Endothelial cell of umbilical vein (primary cell): Measurements from ENCODE around the gene RARA. TPM values are rescaled to one million over a fixed set of nuclear protein-coding genes. Genes with fewer than 3 reads are reported as not detected.

Experiments
- BruUV-seq: library from RNA; stranded (reverse); fragments of 400-500 nt; replicated peaks from 2 replicates; lab custom pipeline; 2021; lab: Mats Ljungman, UMichigan
- CTCF ChIA-PET: fragments of 300-600, 350-600 bp; sonication (Branson Sonifier 250); formaldehyde crosslinking; loops from one replicate; lab custom pipeline; 2021; ENCODE audit warnings: antibody characterized with exemption, inconsistent platforms; lab: Charles Lee
- POLR2A ChIA-PET: fragments of 300-600, 350-600 bp; sonication (Branson Sonifier 250); formaldehyde crosslinking; loops from one replicate; lab custom pipeline; 2021; ENCODE audit warnings: antibody characterized with exemption, inconsistent platforms; lab: Charles Lee
- DNase-seq: peaks from one replicate; pipeline ENCODE4 v3.0.0-alpha.2; 2011; ENCODE audit warnings: low read depth, low spot score
- FAIRE-seq: peaks from 2 replicates; lab custom pipeline; 2011; peaks lifted over from hg19 to GRCh38; lab: Jason Lieb, UNC
- H2AFZ ChIP-seq: 2 replicates; pipeline ENCODE4 v1.6.0; 2012; ENCODE audit warnings: low read depth, low read length, control low read depth, inconsistent platforms
- H3K27ac ChIP-seq: 2 replicates; pipeline ENCODE4 v1.5.1; 2011; ENCODE audit warnings: low read depth, mild to moderate bottlenecking, control low read depth, low read length, moderate library complexity; ENCODE audit not compliant: insufficient read depth
- H3K27me3 ChIP-seq, 2 experiments: 2 replicates each; pipeline versions ENCODE4 v1.6.0 to v1.6.1; 2011; ENCODE audit warnings: low read length in 2 of 2, mixed read lengths in 1 of 2; ENCODE audit not compliant: control insufficient read depth in 2 of 2, insufficient read depth in 2 of 2
- H3K36me3 ChIP-seq, 2 experiments: 2 replicates in 1 of 2; 3 replicates in 1 of 2; pipeline ENCODE4 v1.5.1; 2011; ENCODE audit warnings: low read length in 2 of 2, mild to moderate bottlenecking in 1 of 2, moderate library complexity in 1 of 2; ENCODE audit not compliant: control insufficient read depth in 2 of 2, insufficient read depth in 2 of 2; ENCODE audit errors: extremely low read depth in 1 of 2
- H3K4me1 ChIP-seq: 3 replicates; pipeline ENCODE4 v1.5.1; 2011; ENCODE audit warnings: mild to moderate bottlenecking, low read length; ENCODE audit not compliant: control insufficient read depth, insufficient read depth; ENCODE audit errors: extremely low read depth
- H3K4me2 ChIP-seq: 2 replicates; pipeline ENCODE4 v1.6.1; 2011; ENCODE audit warnings: low read length, control low read depth, mixed read lengths; ENCODE audit not compliant: insufficient read depth
- H3K4me3 ChIP-seq, 3 experiments: fragments of 200-600 bp in 1 of 3; sonication (generic), shearing (Covaris generic) in 1 of 3; replicated peaks in 1 of 3; 2 replicates each; pipeline ENCODE4 v1.5.1; 2011 to 2016; ENCODE audit warnings: control low read depth in 3 of 3, low read length in 3 of 3, mild to moderate bottlenecking in 2 of 3, inconsistent platforms in 1 of 3, low read depth in 1 of 3, moderate library complexity in 1 of 3; ENCODE audit not compliant: insufficient read depth in 1 of 3
- H3K79me2 ChIP-seq: 2 replicates; pipeline ENCODE4 v1.6.0; 2012; ENCODE audit warnings: low read length, inconsistent platforms; ENCODE audit not compliant: control insufficient read depth, insufficient read depth
- H3K9ac ChIP-seq: replicated peaks from 2 replicates; pipeline ENCODE3; 2011; ENCODE audit warnings: low read length, control low read depth; ENCODE audit not compliant: insufficient read depth; ENCODE audit errors: extremely low read depth
- H3K9me1 ChIP-seq: replicated peaks from 3 replicates; pipeline ENCODE4 v1.6.0; 2011; ENCODE audit warnings: mild to moderate bottlenecking, low read length; ENCODE audit not compliant: control insufficient read depth, insufficient read depth; ENCODE audit errors: extremely low read depth
- H3K9me3 ChIP-seq: replicated peaks from 2 replicates; pipeline ENCODE4 v1.5.1; 2012; ENCODE audit warnings: low read length, inconsistent platforms; ENCODE audit not compliant: control insufficient read depth, insufficient read depth
- H4K20me1 ChIP-seq: replicated peaks from 2 replicates; pipeline ENCODE3; 2011; ENCODE audit warnings: mild to moderate bottlenecking, low read length; ENCODE audit not compliant: control insufficient read depth, insufficient read depth; ENCODE audit errors: extremely low read depth
- CTCF ChIP-seq, 2 donors: IDR thresholded peaks; 1 replicate in 1 of 2; 2 replicates in 1 of 2; pipeline ENCODE4 v1.5.1; 2011; ENCODE audit warnings: low read length in 2 of 2, mild to moderate bottlenecking in 2 of 2, moderate library complexity in 2 of 2, control low read depth in 1 of 2, inconsistent platforms in 1 of 2, low read depth in 1 of 2; ENCODE audit not compliant: insufficient read depth in 1 of 2; ENCODE audit errors: extremely low read depth in 1 of 2
- EZH2 ChIP-seq: IDR thresholded peaks from 2 replicates; pipeline ENCODE4 v1.6.1; 2012; ENCODE audit warnings: borderline replicate concordance, low read depth, mild to moderate bottlenecking, moderate library complexity, low read length, inconsistent platforms; ENCODE audit not compliant: severe bottlenecking
- FOS ChIP-seq: IDR thresholded peaks from 2 replicates; pipeline ENCODE4 v1.6.1; 2011; ENCODE audit warnings: mild to moderate bottlenecking, low read length, moderate library complexity, borderline replicate concordance; ENCODE audit not compliant: insufficient read depth
- JUN ChIP-seq: IDR thresholded peaks from 2 replicates; pipeline ENCODE4 v1.6.1; 2011; ENCODE audit warnings: borderline replicate concordance, low read depth; ENCODE audit not compliant: insufficient read length, insufficient read depth
- MAX ChIP-seq: IDR thresholded peaks from 2 replicates; pipeline ENCODE4 v1.6.1; 2011; ENCODE audit not compliant: insufficient read depth, insufficient read length
- MYC ChIP-seq: IDR thresholded peaks from one replicate; pipeline ENCODE4 v1.6.1; 2011; ENCODE audit warnings: mild to moderate bottlenecking, low read depth, low read length
- POLR2A ChIP-seq: IDR thresholded peaks from 2 replicates; pipeline ENCODE4 v1.6.1; 2012; ENCODE audit warnings: low read depth, mild to moderate bottlenecking, control low read depth, low read length
- POLR2AphosphoS5 ChIP-seq: IDR thresholded peaks from 2 replicates; pipeline ENCODE4 v1.6.1; 2012; ENCODE audit warnings: low read depth, mild to moderate bottlenecking, control low read depth, low read length, moderate library complexity; ENCODE audit not compliant: insufficient read depth
- dilution Hi-C: fragments of 300-500 bp; cut with MboI; formaldehyde crosslinking; loops from one replicate; pipeline ENCODE4 v1.15.0; 2019; ENCODE audit warnings: low sequenced_read_pairs; ENCODE audit not compliant: extremely low pct_ligation_motif_present
- intact Hi-C: fragments of 100-400 bp; cut with micrococcal nuclease; formaldehyde crosslinking; loops from one replicate; pipeline ENCODE4 v1.10.0; 2022
- polyA plus RNA-seq, 4 experiments: library from polyadenylated mRNA; depleted of rRNA in 3 of 4; stranded (reverse) in 3 of 4; unstranded in 1 of 4; fragments of >200 nt; gene quantifications; 2 replicates each; pipeline versions ENCODE4 v1.2.1 to v1.2.3, GENCODE V29; 2011 to 2012; ENCODE audit warnings: missing spikeins in 1 of 4
- total RNA-seq: library from RNA; stranded (reverse); gene quantifications from 2 replicates; pipeline ENCODE4 v1.2.3, GENCODE V29; 2021

Gene RARA
- total and polyA plus RNA-seq, 2 donors (not counting 3 experiments of a cell fraction or from before 2014, with no cell fraction given), result 11.9 to 37.8 TPM

DNA sequence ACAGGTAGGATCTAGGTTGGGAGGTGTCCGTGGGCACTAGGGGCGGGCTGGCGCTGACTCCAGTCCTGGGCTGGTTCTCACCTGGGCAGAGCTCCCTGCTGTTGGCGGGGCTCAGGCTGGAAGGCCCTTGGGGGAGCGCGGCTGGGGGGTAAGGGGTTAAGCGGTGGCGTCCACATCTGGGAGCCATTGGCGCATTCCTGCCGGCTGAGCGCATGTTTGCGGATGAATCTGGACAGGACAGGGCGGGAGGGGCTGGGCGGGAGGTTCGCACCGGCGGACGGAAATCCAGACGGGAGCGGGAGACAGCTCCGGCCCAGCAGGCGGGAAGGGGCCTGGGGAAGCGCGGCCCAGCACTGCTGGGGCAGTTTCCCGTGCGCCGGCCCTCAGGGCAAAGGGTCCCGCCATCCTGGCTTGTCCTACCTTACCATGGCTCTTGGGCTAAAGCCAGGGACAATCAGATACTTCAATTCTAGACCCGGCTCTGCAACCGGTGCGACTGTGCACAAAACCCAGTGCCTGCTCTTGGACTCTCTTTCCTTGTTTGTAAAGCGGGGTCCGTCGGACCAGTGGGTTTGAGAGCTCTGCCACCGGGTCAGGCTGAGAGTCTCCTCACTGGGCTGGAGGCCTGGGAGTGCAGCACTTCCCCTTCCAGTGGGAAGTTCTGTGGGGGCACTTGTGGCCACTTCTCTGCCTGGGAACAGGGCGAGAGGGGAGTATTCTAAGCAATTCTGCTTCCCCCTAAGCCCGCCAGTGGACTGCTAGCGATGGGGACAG, 7.8 kb downstream of the RARA start:
- Histone ChIP-seq H3K27ac (peak overlapping the region; percentile 82), H3K9me1 (no peaks in the 10 kb centered on the region), H3K36me3 (no peaks in the 10 kb centered on the region), H2AFZ (no peak overlapping the region), H3K79me2 (peaks cover 36% of the 10 kb centered on the region), H3K9ac (peak overlapping the region; percentile 73), H3K4me1 (peaks cover 72% of the 10 kb centered on the region), H3K4me2 (peak overlapping the region; percentile 88), H4K20me1 (no peaks in the 10 kb centered on the region), H3K9me3 (no peaks in the 10 kb centered on the region), H3K27me3 (no peaks in the 10 kb centered on the region), H3K4me3 (no peak overlapping the region)
- TSS peak; percentile 12 for BruUV-seq
- intact Hi-C loops (no loop called here), dilution Hi-C loops (no loop called here)
- ChIA-PET CTCF (interaction anchor here (0.6 to 6.9 kb wide), 13 partner anchors 7 to 217 kb away, joined by 3 to 109 read pairs (median 5); partner anchors contain the start of gene RARA), POLR2A (interaction anchor here (0.6 to 1.5 kb wide), 5 partner anchors 9 to 1372 kb away, joined by 3 to 6 read pairs (median 4); no protein-coding TSS in a partner anchor)
- peak; percentile 54 for DNase-seq
- TF ChIP-seq JUN (no peak), POLR2AphosphoS5 (peak; percentile 70), MYC (peak; percentile 4), MAX (peak; percentile 7), POLR2A (no peak)
- no peak for FAIRE-seq

GRCh38 chr17:40317345-40317873, 8.4 kb downstream of the RARA start:
- H3K36me3 ChIP-seq, result no peaks in the 10 kb centered on the region
- H3K27me3 ChIP-seq, result no peaks in the 10 kb centered on the region
- TSS peak; percentile 71 for BruUV-seq
- H2AFZ ChIP-seq, result no peak overlapping the region
- H3K4me1 ChIP-seq, result peaks cover 72% of the 10 kb centered on the region
- ChIA-PET CTCF (interaction anchor here (0.6 to 6.9 kb wide), 13 partner anchors 8 to 216 kb away, joined by 3 to 109 read pairs (median 5); partner anchors contain the start of gene RARA), POLR2A (interaction anchor here (0.6 to 1.5 kb wide), 5 partner anchors 8 to 1371 kb away, joined by 3 to 6 read pairs (median 4); no protein-coding TSS in a partner anchor)
- peak overlapping the region; percentile 73 for H3K9ac ChIP-seq
- peak overlapping the region; percentile 88 for H3K4me2 ChIP-seq
- no peaks in the 10 kb centered on the region for H4K20me1 ChIP-seq
- peak overlapping the region; percentile 82 for H3K27ac ChIP-seq
- dilution Hi-C loops (no loop called here), intact Hi-C loops (no loop called here)
- TF ChIP-seq CTCF (IDR thresholded peaks at IDR 0.05; ENCODE audit: extremely low read depth in 1 of 2, insufficient read depth in 1 of 2, low read depth in 1 of 2, low read length in 2 of 2) (peak; percentile 47 to 70), FOS (peak; percentile 13), POLR2AphosphoS5 (no peak), EZH2 (no peak)
- no peaks in the 10 kb centered on the region for H3K9me1 ChIP-seq
- FAIRE-seq, result no peak
- DNase-seq, result peak; percentile 76
- no peaks in the 10 kb centered on the region for H3K9me3 ChIP-seq
- H3K4me3 ChIP-seq, result peak overlapping the region in 2 of 3 experiments; percentile 55 to 63
- peaks cover 43% of the 10 kb centered on the region for H3K79me2 ChIP-seq
